Endodermal cell (in vitro differentiated cells): ENCODE results near the gene NDUFAF5. TPM values are rescaled to one million over a fixed set of nuclear protein-coding genes. Genes with fewer than 3 reads are reported as not detected.

Experiments
- DNase-seq: peaks from one replicate; pipeline ENCODE4 v3.0.0-alpha.2; 2017
- H3K27ac ChIP-seq: 2 replicates; pipeline ENCODE4 v1.5.1; 2013; ENCODE audit warnings: mild to moderate bottlenecking, low read depth, low read length, moderate library complexity
- H3K27me3 ChIP-seq: 2 replicates; pipeline ENCODE4 v1.6.1; 2013; ENCODE audit warnings: mild to moderate bottlenecking, low read length, moderate library complexity; ENCODE audit not compliant: insufficient read depth, control insufficient read depth, poor library complexity, severe bottlenecking
- H3K36me3 ChIP-seq: 2 replicates; pipeline ENCODE4 v1.7.0; 2013; ENCODE audit warnings: mild to moderate bottlenecking, low read length, moderate library complexity; ENCODE audit not compliant: control insufficient read depth, insufficient read depth
- H3K4me1 ChIP-seq: one replicate; pipeline ENCODE4 v1.7.0; 2013; ENCODE audit warnings: low read length; ENCODE audit not compliant: control insufficient read depth, insufficient read depth
- H3K4me3 ChIP-seq: 2 replicates; pipeline ENCODE4 v1.5.1; 2013; ENCODE audit warnings: mild to moderate bottlenecking, low read length, moderate library complexity
- H3K9ac ChIP-seq: 2 replicates; pipeline ENCODE4 v1.6.1; 2013; ENCODE audit warnings: mild to moderate bottlenecking, low read length, moderate library complexity; ENCODE audit not compliant: poor library complexity, severe bottlenecking; ENCODE audit errors: extremely low read depth
- H3K9me3 ChIP-seq: 2 replicates; pipeline ENCODE4 v1.6.1; 2013; ENCODE audit warnings: mild to moderate bottlenecking, low read length, moderate library complexity; ENCODE audit not compliant: control insufficient read depth
- H3K27ac Mint-ChIP-seq: 2 replicates; pipeline ENCODE4 v1.8.0; 2020; ENCODE audit warnings: mixed read lengths
- H3K27me3 Mint-ChIP-seq: 2 replicates; pipeline ENCODE4 v1.8.0; 2021; ENCODE audit warnings: mild to moderate bottlenecking, mixed read lengths; ENCODE audit not compliant: insufficient read depth
- H3K36me3 Mint-ChIP-seq: 2 replicates; pipeline ENCODE4 v1.8.0; 2020; ENCODE audit warnings: low read depth, mixed read lengths
- H3K4me1 Mint-ChIP-seq: 2 replicates; pipeline ENCODE4 v1.8.0; 2020; ENCODE audit warnings: mixed read lengths
- H3K4me3 Mint-ChIP-seq: 2 replicates; pipeline ENCODE4 v1.8.0; 2020; ENCODE audit warnings: mild to moderate bottlenecking, moderate library complexity, mixed read lengths
- H3K9me3 Mint-ChIP-seq: 2 replicates; pipeline ENCODE4 v1.8.0; 2020; ENCODE audit warnings: mild to moderate bottlenecking, mixed read lengths
- WGBS, 2 experiments: methylation state at CpG; one replicate each; pipeline versions ENCODE4 v1.1.5 to v1.1.7; 2013; ENCODE audit warnings: missing lambda C conversion rate in 2 of 2, mixed read lengths in 1 of 2; ENCODE audit not compliant: insufficient coverage in 1 of 2, insufficient read length in 1 of 2; 5-methylcytosine and 5-hydroxymethylcytosine counted together
- total RNA-seq, 2 donors: library from RNA; stranded (reverse); fragmentation: NEBNext Ultra II Directional in 1 of 2; extraction: Animal tissue kit (Norgen Biotek cat#: 25700) in 1 of 2; gene quantifications; 2 replicates in 1 of 2; 3 replicates in 1 of 2; pipeline ENCODE4 v1.2.1, GENCODE V29; 2021
- TF ChIP-seq, protein P1 (sequence below): fragments of 200-600 bp; sonication (generic); conservative IDR thresholded peaks from 2 replicates; pipeline ENCODE4 v1.5.0; 2021; ENCODE audit warnings: antibody characterized with exemption, mild to moderate bottlenecking

Gene NDUFAF5
- total RNA-seq, 2 donors from 2014 or later = 32.9 to 33.5 TPM

- H3K27ac Mint-ChIP-seq = no peak overlapping the region
- Histone ChIP-seq H3K36me3 (peaks cover 71% of the 10 kb centered on the region), H3K9ac (no peak overlapping the region), H3K4me1 (no peaks in the 10 kb centered on the region), H3K9me3 (no peaks in the 10 kb centered on the region), H3K27me3 (no peaks in the 10 kb centered on the region), H3K4me3 (no peak overlapping the region), H3K27ac (no peak overlapping the region)
- peaks cover 17% of the 10 kb centered on the region for H3K4me1 Mint-ChIP-seq
- no peak overlapping the region for H3K4me3 Mint-ChIP-seq
- H3K9me3 Mint-ChIP-seq = no peaks in the 10 kb centered on the region
- 93% methylated on average over 2 of the region's 2 CpGs; no CpG with 5 or more reads in 1 of the 2 experiments for WGBS, 2 experiments
- TF ChIP-seq, protein P1, sequence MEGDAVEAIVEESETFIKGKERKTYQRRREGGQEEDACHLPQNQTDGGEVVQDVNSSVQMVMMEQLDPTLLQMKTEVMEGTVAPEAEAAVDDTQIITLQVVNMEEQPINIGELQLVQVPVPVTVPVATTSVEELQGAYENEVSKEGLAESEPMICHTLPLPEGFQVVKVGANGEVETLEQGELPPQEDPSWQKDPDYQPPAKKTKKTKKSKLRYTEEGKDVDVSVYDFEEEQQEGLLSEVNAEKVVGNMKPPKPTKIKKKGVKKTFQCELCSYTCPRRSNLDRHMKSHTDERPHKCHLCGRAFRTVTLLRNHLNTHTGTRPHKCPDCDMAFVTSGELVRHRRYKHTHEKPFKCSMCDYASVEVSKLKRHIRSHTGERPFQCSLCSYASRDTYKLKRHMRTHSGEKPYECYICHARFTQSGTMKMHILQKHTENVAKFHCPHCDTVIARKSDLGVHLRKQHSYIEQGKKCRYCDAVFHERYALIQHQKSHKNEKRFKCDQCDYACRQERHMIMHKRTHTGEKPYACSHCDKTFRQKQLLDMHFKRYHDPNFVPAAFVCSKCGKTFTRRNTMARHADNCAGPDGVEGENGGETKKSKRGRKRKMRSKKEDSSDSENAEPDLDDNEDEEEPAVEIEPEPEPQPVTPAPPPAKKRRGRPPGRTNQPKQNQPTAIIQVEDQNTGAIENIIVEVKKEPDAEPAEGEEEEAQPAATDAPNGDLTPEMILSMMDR = no peak
- no peaks in the 10 kb centered on the region for H3K27me3 Mint-ChIP-seq
- DNase-seq = no peak
- peaks cover 54% of the 10 kb centered on the region for H3K36me3 Mint-ChIP-seq
These were observed 5.9 kb downstream of the NDUFAF5 start for GRCh38 chr20:13790708-13791107.

GRCh38 chr20:13791540-13792459, 7.0 kb downstream of the NDUFAF5 start:
- WGBS, 2 experiments = 89 to 91% methylated on average over 1 to 2 of the region's 2 CpGs
- Histone ChIP-seq H3K36me3 (peaks cover 80% of the 10 kb centered on the region), H3K9me3 (no peaks in the 10 kb centered on the region), H3K27ac (no peak overlapping the region), H3K4me3 (no peak overlapping the region), H3K9ac (no peak overlapping the region), H3K27me3 (no peaks in the 10 kb centered on the region), H3K4me1 (no peaks in the 10 kb centered on the region)
- H3K4me1 Mint-ChIP-seq = peaks cover 6% of the 10 kb centered on the region
- no peak overlapping the region for H3K27ac Mint-ChIP-seq
- no peak overlapping the region for H3K4me3 Mint-ChIP-seq
- no peak for DNase-seq
- no peaks in the 10 kb centered on the region for H3K9me3 Mint-ChIP-seq
- peaks cover 62% of the 10 kb centered on the region for H3K36me3 Mint-ChIP-seq
- TF ChIP-seq, protein P1 = no peak
- no peaks in the 10 kb centered on the region for H3K27me3 Mint-ChIP-seq

GRCh38 chr20:13793001-13793400, 8.2 kb downstream of the NDUFAF5 start:
- Histone ChIP-seq H3K4me3 (no peak overlapping the region), H3K9me3 (no peaks in the 10 kb centered on the region), H3K36me3 (peaks cover 84% of the 10 kb centered on the region), H3K27ac (no peak overlapping the region), H3K27me3 (no peaks in the 10 kb centered on the region), H3K9ac (no peak overlapping the region), H3K4me1 (no peaks in the 10 kb centered on the region)
- 100% methylated on average over 1 of the region's 1 CpG; no CpG with 5 or more reads in 1 of the 2 experiments for WGBS, 2 experiments
- H3K4me1 Mint-ChIP-seq = peaks cover 1% of the 10 kb centered on the region
- H3K4me3 Mint-ChIP-seq = no peak overlapping the region
- no peaks in the 10 kb centered on the region for H3K9me3 Mint-ChIP-seq
- H3K27me3 Mint-ChIP-seq = no peaks in the 10 kb centered on the region
- DNase-seq = no peak
- peaks cover 67% of the 10 kb centered on the region for H3K36me3 Mint-ChIP-seq
- no peak overlapping the region for H3K27ac Mint-ChIP-seq
- TF ChIP-seq, protein P1 = no peak
